Vagina (tissue), 2 donors: ENCODE data around the gene MAPK14.

ENCODE experiments used
- POLR2A ChIP-seq, 2 donors: fragments of 450-650 bp; IDR thresholded peaks; one replicate each; pipeline ENCODE4 v1.6.1; 2017; ENCODE audit warnings: antibody characterized with exemption in 2 of 2, mild to moderate bottlenecking in 2 of 2, moderate library complexity in 2 of 2
- POLR2AphosphoS5 ChIP-seq, 2 donors: sonication (generic); formaldehyde crosslinking; IDR thresholded peaks; one replicate each; pipeline ENCODE4 v1.9.0; 2017; ENCODE audit warnings: antibody characterized with exemption in 2 of 2, mild to moderate bottlenecking in 2 of 2, low read depth in 1 of 2; ENCODE audit not compliant: insufficient read depth in 1 of 2
- TF ChIP-seq, protein P1 (sequence below), 3 experiments: fragments of 450-650 bp in 2 of 3; fragments of 200-600 bp in 1 of 3; sonication (generic) in 1 of 3; IDR thresholded peaks; one replicate each; pipeline ENCODE4 v1.5.1; 2017 to 2019; ENCODE audit warnings: antibody characterized with exemption in 3 of 3, mild to moderate bottlenecking in 2 of 3, moderate library complexity in 2 of 3

- TF ChIP-seq, protein P1, sequence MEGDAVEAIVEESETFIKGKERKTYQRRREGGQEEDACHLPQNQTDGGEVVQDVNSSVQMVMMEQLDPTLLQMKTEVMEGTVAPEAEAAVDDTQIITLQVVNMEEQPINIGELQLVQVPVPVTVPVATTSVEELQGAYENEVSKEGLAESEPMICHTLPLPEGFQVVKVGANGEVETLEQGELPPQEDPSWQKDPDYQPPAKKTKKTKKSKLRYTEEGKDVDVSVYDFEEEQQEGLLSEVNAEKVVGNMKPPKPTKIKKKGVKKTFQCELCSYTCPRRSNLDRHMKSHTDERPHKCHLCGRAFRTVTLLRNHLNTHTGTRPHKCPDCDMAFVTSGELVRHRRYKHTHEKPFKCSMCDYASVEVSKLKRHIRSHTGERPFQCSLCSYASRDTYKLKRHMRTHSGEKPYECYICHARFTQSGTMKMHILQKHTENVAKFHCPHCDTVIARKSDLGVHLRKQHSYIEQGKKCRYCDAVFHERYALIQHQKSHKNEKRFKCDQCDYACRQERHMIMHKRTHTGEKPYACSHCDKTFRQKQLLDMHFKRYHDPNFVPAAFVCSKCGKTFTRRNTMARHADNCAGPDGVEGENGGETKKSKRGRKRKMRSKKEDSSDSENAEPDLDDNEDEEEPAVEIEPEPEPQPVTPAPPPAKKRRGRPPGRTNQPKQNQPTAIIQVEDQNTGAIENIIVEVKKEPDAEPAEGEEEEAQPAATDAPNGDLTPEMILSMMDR (IDR thresholded peaks at IDR 0.05) = no peak
- TF ChIP-seq POLR2AphosphoS5 (IDR thresholded peaks at IDR 0.05; ENCODE audit: insufficient read depth in 1 of 2, low read depth in 1 of 2) (no peak), POLR2A (IDR thresholded peaks at IDR 0.05) (no peak)
Measured at GRCh38 chr6:36116943-36117342, 89.3 kb downstream of the MAPK14 start.
